Hematopoietic multipotent progenitor cell treated with erythropoietin and hydrocortisone succinate and interleukin-3 and kit ligand, for 4 days (in vitro differentiated cells): ENCODE results near the gene PALLD.

Experiments
- DNase-seq: peaks from one replicate; pipeline ENCODE4 v3.0.0-alpha.2; 2015

PALLD gene

GRCh38 chr4:168860827-168861226 lies 364.0 kb downstream of the PALLD start:
- no peak for DNase-seq

DNA sequence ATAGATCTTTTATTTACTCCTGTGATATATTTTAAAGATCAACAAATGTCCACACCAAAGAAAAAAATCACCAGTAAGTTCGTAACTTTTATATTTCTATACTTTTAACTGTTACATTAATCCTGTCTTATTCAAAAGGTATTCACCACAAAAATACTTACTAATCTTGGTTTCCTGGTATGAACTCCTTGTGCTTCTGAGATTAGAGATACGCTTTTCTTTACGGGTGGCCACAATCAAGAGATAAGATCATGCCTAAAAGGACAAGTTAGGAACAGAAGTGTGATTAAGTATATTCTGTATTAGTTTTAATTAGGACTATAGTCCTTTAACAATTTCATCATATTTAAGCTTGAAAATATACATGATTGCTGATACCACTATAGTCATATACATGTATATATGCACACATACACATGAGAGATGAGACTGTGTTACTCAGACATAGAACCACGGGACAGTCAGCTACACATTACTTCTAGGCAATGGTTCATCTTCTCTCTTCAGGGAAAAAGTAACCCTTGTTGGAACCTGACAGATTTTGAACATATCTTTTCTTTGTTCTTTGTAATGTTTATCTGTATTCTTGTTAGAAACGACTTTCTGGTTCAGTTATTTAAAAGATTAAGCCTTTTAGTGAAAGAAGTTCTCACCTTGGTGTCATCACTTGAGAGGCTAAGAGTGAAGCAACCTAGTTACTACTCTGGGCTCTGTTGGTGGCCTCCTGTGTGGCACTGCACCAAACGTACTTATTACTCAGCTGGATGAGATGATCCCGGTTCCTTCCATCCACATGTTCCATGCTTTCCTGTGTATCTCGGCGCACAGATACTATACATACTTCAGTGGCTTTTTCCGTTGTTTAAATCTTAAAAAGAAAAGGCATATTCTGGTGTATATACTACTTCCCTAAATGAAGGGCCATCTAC lies 367.1 kb downstream of the PALLD start:
- no peak for DNase-seq

DNA sequence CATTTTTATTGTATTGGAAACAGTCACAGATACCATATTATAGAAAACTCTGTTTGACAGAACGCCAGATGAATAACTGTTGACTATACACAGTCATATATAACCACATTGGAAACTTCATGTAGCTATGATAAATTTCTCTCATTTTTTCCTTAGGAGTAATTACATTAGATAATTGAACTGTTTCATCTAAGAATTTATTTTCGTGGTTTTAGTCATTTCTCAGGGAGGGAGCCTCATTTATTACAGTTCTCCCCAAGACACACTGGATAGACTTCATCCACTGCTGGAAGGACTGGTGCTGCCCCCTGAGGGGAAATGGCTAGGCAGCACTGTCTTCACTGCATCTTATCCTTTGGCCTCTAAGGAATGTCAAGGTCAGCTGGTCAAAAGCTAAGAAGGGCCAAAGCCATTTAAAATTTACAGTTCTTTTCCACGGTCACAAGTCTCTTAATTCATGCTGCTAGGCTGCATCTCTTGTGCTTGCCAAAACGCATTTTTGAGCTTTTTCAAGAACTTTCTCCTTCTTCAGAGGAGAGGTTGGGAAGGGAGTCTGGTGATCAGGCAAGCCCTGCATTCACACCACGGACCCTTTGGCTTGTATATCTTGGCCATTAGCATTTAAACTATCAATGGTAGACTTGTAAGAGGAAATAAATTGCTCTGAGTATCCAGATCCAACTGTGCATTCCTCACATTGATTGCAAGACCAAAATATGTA lies 368.1 kb downstream of the PALLD start:
- DNase-seq, result no peak

GRCh38 chr4:168865854-168866253 lies 369.0 kb downstream of the PALLD start:
- no peak for DNase-seq

- DNase-seq, result no peak
Measured at GRCh38 chr4:168866635-168867034, 369.8 kb downstream of the PALLD start.

GRCh38 chr4:168867128-168867527 lies 370.3 kb downstream of the PALLD start:
- DNase-seq, result no peak

DNA sequence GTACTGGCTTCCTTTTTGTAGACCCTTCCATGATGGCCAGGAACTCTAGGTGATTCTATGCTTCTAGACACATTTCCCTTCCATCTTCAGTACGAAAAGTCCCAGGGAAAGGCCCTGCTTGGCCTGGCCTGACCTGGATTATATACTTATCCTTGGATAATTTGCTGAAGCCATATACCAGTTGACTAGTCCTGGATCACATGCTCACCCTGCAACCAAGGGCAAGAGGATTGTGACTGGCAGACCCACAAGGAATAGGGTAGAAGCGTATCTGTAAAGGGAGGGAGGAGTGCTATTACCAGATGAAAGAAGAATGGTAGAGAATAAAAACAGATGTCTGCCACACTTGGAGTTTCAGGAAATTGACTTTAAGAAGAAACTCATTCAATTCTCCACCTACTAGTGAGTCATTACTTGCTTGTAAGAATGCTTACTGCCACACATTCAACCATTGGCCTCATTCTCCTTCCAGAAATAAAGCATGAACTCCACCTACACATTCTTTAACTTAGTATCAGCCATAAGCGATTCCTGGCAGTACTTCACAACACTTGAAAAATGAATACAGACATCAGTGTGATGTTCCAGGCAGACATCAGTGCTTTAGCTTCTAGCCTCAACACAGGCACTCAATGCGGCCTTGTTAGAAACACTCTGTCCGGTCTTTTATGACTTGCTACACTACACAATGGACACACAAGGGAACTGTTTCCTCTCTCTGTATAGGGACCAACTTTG lies 371.4 kb downstream of the PALLD start:
- DNase-seq, result no peak

DNA sequence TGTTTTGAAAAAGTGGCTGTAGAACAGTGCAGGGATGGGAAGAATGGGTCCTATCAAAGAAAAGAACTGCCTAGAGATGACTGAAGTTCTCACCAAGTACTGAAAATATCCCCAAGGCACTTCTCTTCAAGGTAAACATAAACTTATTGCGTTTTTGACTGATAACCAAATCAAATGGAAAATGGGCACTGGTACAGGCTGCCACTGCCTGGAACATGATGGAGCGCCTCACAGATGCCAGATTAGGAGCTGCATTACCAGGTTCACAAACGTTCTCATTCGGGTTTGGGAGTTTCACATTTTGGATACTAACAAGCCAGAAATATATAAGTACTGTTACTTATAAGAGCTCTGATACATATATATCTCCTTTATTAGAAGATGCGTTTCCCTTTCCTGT lies 371.9 kb downstream of the PALLD start:
- DNase-seq, result no peak

- no peak for DNase-seq
Measured at GRCh38 chr4:168870004-168870403, 373.2 kb downstream of the PALLD start.

DNA sequence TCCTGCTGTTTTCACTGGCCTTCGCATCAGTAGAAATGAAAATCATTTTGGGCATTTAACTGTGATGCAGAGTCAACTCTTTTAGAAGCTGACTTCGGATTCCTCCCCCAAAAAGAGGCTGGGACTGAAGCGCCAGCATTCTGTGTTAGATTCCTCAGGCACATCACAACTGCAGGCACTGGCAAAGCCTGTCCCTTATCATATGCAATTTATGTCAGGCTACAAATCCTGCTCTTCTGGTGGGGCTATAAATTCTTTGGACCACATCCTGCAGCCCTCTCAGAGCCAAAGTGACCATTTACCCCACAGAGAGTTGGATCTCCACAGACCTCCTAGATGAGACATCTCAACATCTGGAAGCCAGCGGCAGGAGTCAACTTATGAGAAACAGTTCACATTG lies 374.8 kb downstream of the PALLD start:
- no peak for DNase-seq

DNA sequence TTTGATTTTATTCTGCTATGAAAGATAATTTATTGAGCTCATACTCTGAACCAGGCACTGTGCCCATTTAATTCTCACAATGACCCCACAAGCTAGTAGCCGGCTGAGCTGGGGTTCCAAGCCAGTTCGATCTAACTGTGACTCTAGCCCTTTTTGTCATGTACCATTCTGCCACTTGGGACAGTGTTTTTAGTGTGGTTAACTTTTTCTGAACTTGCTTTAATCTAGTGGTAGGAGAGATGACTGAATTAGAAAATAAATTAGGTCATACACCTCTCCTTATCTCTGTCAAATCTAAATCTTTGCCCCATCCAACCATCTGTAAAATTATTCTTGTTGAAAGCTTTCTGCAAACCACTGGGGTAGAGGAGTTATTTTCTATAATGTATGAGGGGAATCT lies 377.2 kb downstream of the PALLD start:
- DNase-seq, result no peak

DNA sequence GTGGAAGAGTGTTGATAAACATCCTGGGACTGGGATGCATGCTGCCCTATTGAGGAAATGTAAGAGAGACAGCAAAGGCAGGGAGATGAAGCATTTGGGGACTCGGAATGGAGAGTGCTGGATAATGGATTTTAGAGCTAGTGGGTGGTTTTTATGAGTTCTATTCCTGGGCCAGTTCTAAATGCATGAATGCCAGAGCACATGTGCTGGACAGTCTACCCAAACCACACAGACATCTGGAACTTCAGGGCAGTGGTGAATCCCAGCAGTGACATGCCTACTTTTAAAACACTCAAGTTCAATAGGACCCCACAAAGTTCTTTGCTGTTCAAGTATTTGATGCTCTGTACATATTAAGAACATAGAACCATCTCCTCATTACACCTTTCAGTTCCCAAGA lies 379.3 kb downstream of the PALLD start:
- no peak for DNase-seq

- peak; percentile 58 for DNase-seq
Measured at GRCh38 chr4:168877511-168878491, 380.9 kb downstream of the PALLD start.

- no peak for DNase-seq
Measured at GRCh38 chr4:168878623-168879022, 381.8 kb downstream of the PALLD start.

- peak; percentile 43 for DNase-seq
Measured at GRCh38 chr4:168879188-168879587, 382.3 kb downstream of the PALLD start.

GRCh38 chr4:168880072-168880675 lies 383.3 kb downstream of the PALLD start:
- DNase-seq, result no peak

GRCh38 chr4:168880811-168881595 lies 384.2 kb downstream of the PALLD start:
- peak; percentile 85 for DNase-seq

GRCh38 chr4:168881781-168882420 lies 385.0 kb downstream of the PALLD start:
- no peak for DNase-seq

GRCh38 chr4:168882650-168883233 lies 385.9 kb downstream of the PALLD start:
- DNase-seq, result no peak

- no peak for DNase-seq
Measured at GRCh38 chr4:168883513-168883912, 386.7 kb downstream of the PALLD start.
